SK-N-SH (cell line): Measurements from ENCODE around the gene SLC6A3. TPM values are rescaled to one million over a fixed set of nuclear protein-coding genes. Genes with fewer than 3 reads are reported as not detected.
"Not testable (repeated sequence)": the region's sequence is repeated elsewhere in the genome, so short reads cannot be mapped to it uniquely, and the experiment has no call there.

Experiments used
- CTCF ChIA-PET: fragments of 300-600, 350-600 bp; formaldehyde crosslinking; extraction: SDS; loops from one replicate; lab custom pipeline; 2021; lab: Yijun Ruan, JAX
- POLR2A ChIA-PET: fragments of 350-600 bp; sonication (Branson Sonifier 250); formaldehyde crosslinking; extraction: SDS; loops from one replicate; lab custom pipeline; 2020; ENCODE audit warnings: antibody characterized with exemption, inconsistent platforms; lab: Yijun Ruan, JAX
- DNase-seq: peaks from one replicate; pipeline ENCODE4 v3.0.0; 2012
- H2AFZ ChIP-seq: fragments of 200-600 bp; sonication (generic); 2 replicates; pipeline ENCODE4 v1.8.1; 2016; ENCODE audit warnings: antibody characterized with exemption, mild to moderate bottlenecking, low read depth
- H3F3A ChIP-seq: fragments of 200-600 bp; sonication (generic); replicated peaks from 2 replicates; pipeline ENCODE3; 2016; ENCODE audit warnings: antibody characterized with exemption, mild to moderate bottlenecking; ENCODE audit not compliant: insufficient read depth
- H3K27ac ChIP-seq, 2 experiments: fragments of 200-500 bp in 1 of 2; fragments of 200-600 bp in 1 of 2; sonication (Bioruptor generic) in 1 of 2; sonication (generic), shearing (Covaris generic) in 1 of 2; 2 replicates each; pipeline versions ENCODE4 v1.5.1 to v1.6.1; 2014 to 2016; ENCODE audit warnings: low read depth in 2 of 2, inconsistent platforms in 1 of 2, low read length in 1 of 2, mild to moderate bottlenecking in 1 of 2, mixed read lengths in 1 of 2
- H3K27me3 ChIP-seq: fragments of 200-600 bp; sonication (generic), shearing (Covaris generic); 2 replicates; pipeline ENCODE4 v1.6.1; 2016; ENCODE audit warnings: mixed run types; ENCODE audit not compliant: insufficient read depth
- H3K36me3 ChIP-seq, 2 experiments: fragments of 200-500 bp in 1 of 2; fragments of 200-600 bp in 1 of 2; sonication (Bioruptor generic) in 1 of 2; sonication (generic) in 1 of 2; replicated peaks in 1 of 2; 2 replicates each; pipeline versions ENCODE3 to v1.5.1; 2014 to 2016; ENCODE audit warnings: low read length in 1 of 2, mild to moderate bottlenecking in 1 of 2; ENCODE audit not compliant: insufficient read depth in 2 of 2, control insufficient read depth in 1 of 2
- H3K4me1 ChIP-seq, 2 experiments: fragments of 200-500 bp in 1 of 2; fragments of 200-600 bp in 1 of 2; sonication (Bioruptor generic) in 1 of 2; sonication (generic), shearing (Covaris generic) in 1 of 2; 2 replicates each; pipeline versions ENCODE4 v1.5.1 to v1.6.1; 2014 to 2016; ENCODE audit warnings: low read depth in 1 of 2, low read length in 1 of 2, mixed run types in 1 of 2; ENCODE audit not compliant: insufficient read depth in 2 of 2, control insufficient read depth in 1 of 2
- H3K4me2 ChIP-seq: fragments of 200-600 bp; sonication (generic), shearing (Covaris generic); 2 replicates; pipeline ENCODE4 v1.6.1; 2017; ENCODE audit warnings: mixed run types
- H3K4me3 ChIP-seq, 2 experiments: fragments of 200-500 bp in 1 of 2; fragments of 200-600 bp in 1 of 2; sonication (Bioruptor generic) in 1 of 2; sonication (generic), shearing (Covaris generic) in 1 of 2; 2 replicates each; pipeline versions ENCODE4 v1.5.1 to v1.8.1; 2014 to 2016; ENCODE audit warnings: low read depth in 2 of 2, inconsistent platforms in 1 of 2, low read length in 1 of 2, mild to moderate bottlenecking in 1 of 2, mixed read lengths in 1 of 2, moderate library complexity in 1 of 2
- H3K79me2 ChIP-seq: fragments of 200-600 bp; sonication (generic); 2 replicates; pipeline ENCODE4 v1.8.1; 2017; ENCODE audit warnings: mild to moderate bottlenecking; ENCODE audit not compliant: insufficient read depth
- H3K9ac ChIP-seq: fragments of 200-600 bp; sonication (generic); 2 replicates; pipeline ENCODE4 v1.6.1; 2017; ENCODE audit warnings: mixed run types
- H3K9me2 ChIP-seq: fragments of 200-600 bp; sonication (generic); 2 replicates; pipeline ENCODE4 v1.6.1; 2017; ENCODE audit warnings: mixed run types
- H3K9me3 ChIP-seq: fragments of 200-600 bp; sonication (generic); 2 replicates; pipeline ENCODE4 v1.6.1; 2017; ENCODE audit warnings: mixed run types, mild to moderate bottlenecking, moderate library complexity
- H4K20me1 ChIP-seq: fragments of 200-600 bp; sonication (generic); 2 replicates; pipeline ENCODE4 v1.6.1; 2017; ENCODE audit warnings: mild to moderate bottlenecking, mixed run types; ENCODE audit not compliant: insufficient read depth
- EZH2phosphoT487 ChIP-seq: fragments of 200-600 bp; sonication (generic); IDR thresholded peaks from 2 replicates; pipeline ENCODE4 v1.6.1; 2017; ENCODE audit warnings: low read depth, mixed run types, mild to moderate bottlenecking, antibody characterized with exemption, moderate library complexity, borderline replicate concordance
- FOSL2 ChIP-seq: IDR thresholded peaks from 2 replicates; pipeline ENCODE4 v1.4.0; 2012; ENCODE audit warnings: low read depth, mild to moderate bottlenecking, moderate library complexity, borderline replicate concordance
- FOXJ3 ChIP-seq: sonication (generic); formaldehyde crosslinking; IDR thresholded peaks from 2 replicates; pipeline ENCODE4 v1.5.1; 2020; ENCODE audit warnings: mild to moderate bottlenecking, missing genetic modification reagents
- FOXM1 ChIP-seq: IDR thresholded peaks from 2 replicates; pipeline ENCODE4 v1.4.0; 2012; ENCODE audit warnings: low read depth, mild to moderate bottlenecking
- GATA2 ChIP-seq: sonication (generic); formaldehyde crosslinking; IDR thresholded peaks from 2 replicates; pipeline ENCODE4 v1.5.0; 2020; ENCODE audit warnings: mild to moderate bottlenecking, missing genetic modification reagents
- PBX3 ChIP-seq: IDR thresholded peaks from 2 replicates; pipeline ENCODE4; 2012
- REST ChIP-seq: IDR thresholded peaks from 2 replicates; pipeline ENCODE4 v1.6.1; 2012; ENCODE audit warnings: mild to moderate bottlenecking, low read depth, low read length, moderate library complexity
- SIN3A ChIP-seq: IDR thresholded peaks from 2 replicates; pipeline ENCODE4 v1.6.1; 2012; ENCODE audit warnings: low read depth, mild to moderate bottlenecking, low read length, moderate library complexity, borderline replicate concordance
- SMC3 ChIP-seq: IDR thresholded peaks from 2 replicates; pipeline ENCODE4 v1.6.1; 2012; ENCODE audit warnings: low read depth, low read length, improper control_type of control experiment
- TAF1 ChIP-seq: IDR thresholded peaks from 2 replicates; pipeline ENCODE4 v1.6.1; 2012; ENCODE audit warnings: low read depth, mild to moderate bottlenecking, low read length, moderate library complexity, borderline replicate concordance
- TCF12 ChIP-seq: IDR thresholded peaks from 2 replicates; pipeline ENCODE4 v1.4.0; 2012
- TEAD4 ChIP-seq: IDR thresholded peaks from 2 replicates; pipeline ENCODE4 v1.4.0; 2012; ENCODE audit warnings: mild to moderate bottlenecking, borderline replicate concordance; ENCODE audit not compliant: insufficient read depth
- USF1 ChIP-seq: IDR thresholded peaks from 2 replicates; pipeline ENCODE4 v1.4.0; 2012; ENCODE audit warnings: low read depth, borderline replicate concordance
- YY1 ChIP-seq: IDR thresholded peaks from 2 replicates; pipeline ENCODE4 v1.4.0; 2012; ENCODE audit warnings: low read depth, mild to moderate bottlenecking
- WGBS: methylation state at CpG from one replicate; pipeline ENCODE4 v1.1.6; 2017; ENCODE audit warnings: low lambda C conversion rate; 5-methylcytosine and 5-hydroxymethylcytosine counted together
- polyA plus RNA-seq, 3 experiments: library from polyadenylated mRNA; depleted of rRNA; stranded (reverse); fragments of >200 nt; gene quantifications; 2 replicates each; pipeline ENCODE4 v1.2.3, GENCODE V29; 2012

Gene SLC6A3
- polyA plus RNA-seq, 1 of the 3 experiments (the other 2 are of a cell fraction), result not detected

- no peak for TF ChIP-seq REST
- no peak for TF ChIP-seq EZH2phosphoT487
- TF ChIP-seq SIN3A, result no peak
- no peak for TF ChIP-seq GATA2
- TF ChIP-seq TCF12, result no peak
These were observed 84.4 kb downstream of the SLC6A3 start (continued) for GRCh38 chr5:1360861-1361260.

- H3F3A ChIP-seq, H3K9me2 ChIP-seq, H3K4me1 ChIP-seq, H3K79me2 ChIP-seq, H3K4me3 ChIP-seq, H3K36me3 ChIP-seq, H3K4me2 ChIP-seq, H3K27ac ChIP-seq, H2AFZ ChIP-seq, H3K9ac ChIP-seq, H3K9me3 ChIP-seq, DNase-seq, H4K20me1 ChIP-seq, POLR2A ChIA-PET: not testable (repeated sequence)
- CTCF ChIA-PET, result interaction anchor here (0.9 to 1.2 kb wide), 3 partner anchors 14 to 108 kb away, joined by 3 read pairs; no protein-coding TSS in a partner anchor
- peaks cover 96% of the 10 kb centered on the region for H3K27me3 ChIP-seq
- 56% methylated on average over 7 of the region's 7 CpGs for WGBS
These were observed 84.9 kb downstream of the SLC6A3 start for GRCh38 chr5:1360367-1360766.

GRCh38 chr5:1359713-1360112 lies 85.5 kb downstream of the SLC6A3 start:
- Histone ChIP-seq H3K9me3 (no peaks in the 10 kb centered on the region), H3K4me1 (no peaks in the 10 kb centered on the region), H3K36me3 (no peaks in the 10 kb centered on the region), H3K4me2 (no peak overlapping the region), H3K9me2 (no peaks in the 10 kb centered on the region), H4K20me1 (no peaks in the 10 kb centered on the region), H3K27ac (no peak overlapping the region), H3F3A (no peaks in the 10 kb centered on the region), H2AFZ (no peak overlapping the region), H3K27me3 (peaks cover 92% of the 10 kb centered on the region), H3K79me2 (no peaks in the 10 kb centered on the region), H3K4me3 (no peak overlapping the region), H3K9ac (no peak overlapping the region)
- 73% methylated on average over 11 of the region's 11 CpGs for WGBS
- ChIA-PET POLR2A (interaction anchor here (0.6 kb wide), 1 partner anchor 12 kb away, joined by 3 read pairs; no protein-coding TSS in a partner anchor), CTCF (interaction anchor here (1.0 to 1.3 kb wide), 3 partner anchors 15 to 285 kb away, joined by 3 read pairs; no protein-coding TSS in a partner anchor)
- TF ChIP-seq FOXM1 (no peak), PBX3 (no peak), YY1 (no peak), FOXJ3 (CRISPR knock-in tag) (no peak), USF1 (no peak), TAF1 (no peak), SMC3 (no peak), FOSL2 (no peak), TEAD4 (no peak)
- no peak for DNase-seq
